Activated T-cell treated with anti-CD3 and anti-CD28 coated beads for 48 hours (primary cell): Measurements from ENCODE around the gene GP5.

ENCODE experiments used
- DNase-seq: peaks from one replicate; pipeline ENCODE4 v3.0.0-alpha.2; 2020; ENCODE audit warnings: low read depth

GP5 gene

GRCh38 chr3:194376241-194376560 lies 22.9 kb downstream of the GP5 start:
- no peak for DNase-seq

- DNase-seq = no peak
Measured at GRCh38 chr3:194375473-194376240, 23.4 kb downstream of the GP5 start.

- DNase-seq = no peak
Measured at GRCh38 chr3:194374935-194375334, 24.1 kb downstream of the GP5 start.

- no peak for DNase-seq
Measured at GRCh38 chr3:194373899-194374298, 25.2 kb downstream of the GP5 start.

- DNase-seq = no peak
Measured at GRCh38 chr3:194373028-194373427, 26.0 kb downstream of the GP5 start.

GRCh38 chr3:194370753-194371152 lies 28.3 kb downstream of the GP5 start:
- no peak for DNase-seq

GRCh38 chr3:194369522-194370279 lies 29.4 kb downstream of the GP5 start, which contains the start of gene LRRC15:
Gene LRRC15 (minus strand): TSS chr3:194369743. CDS start chr3:194361043, 8,700 bp downstream.
- no peak for DNase-seq

- DNase-seq = no peak
Measured at GRCh38 chr3:194368918-194369317, 30.1 kb downstream of the GP5 start.

GRCh38 chr3:194367992-194368841 lies 30.8 kb downstream of the GP5 start:
- DNase-seq = no peak

GRCh38 chr3:194365978-194366490 lies 33.0 kb downstream of the GP5 start:
- no peak for DNase-seq

GRCh38 chr3:194365526-194365925 lies 33.5 kb downstream of the GP5 start:
- DNase-seq = no peak

GRCh38 chr3:194364652-194365434 lies 34.2 kb downstream of the GP5 start:
- DNase-seq = no peak

- DNase-seq = no peak
Measured at GRCh38 chr3:194364314-194364651, 34.8 kb downstream of the GP5 start.

- no peak for DNase-seq
Measured at GRCh38 chr3:194360568-194360967, 38.5 kb downstream of the GP5 start.

GRCh38 chr3:194357681-194358080 lies 41.4 kb downstream of the GP5 start:
- no peak for DNase-seq

- DNase-seq = no peak
Measured at GRCh38 chr3:194355379-194355778, 43.7 kb downstream of the GP5 start.

- no peak for DNase-seq
Measured at GRCh38 chr3:194354315-194354714, 44.8 kb downstream of the GP5 start.

GRCh38 chr3:194352667-194353246 lies 46.3 kb downstream of the GP5 start:
- no peak for DNase-seq

- no peak for DNase-seq
Measured at GRCh38 chr3:194351952-194352536, 47.0 kb downstream of the GP5 start.

- DNase-seq = no peak
Measured at GRCh38 chr3:194351080-194351672, 47.9 kb downstream of the GP5 start, which contains the start of gene CPN2. Gene CPN2 (minus strand): TSS chr3:194351328. CDS start chr3:194342702, 8,626 bp downstream.
